ENCODE data around the gene CLCA1. TPM values are rescaled to one million over a fixed set of nuclear protein-coding genes. Genes with fewer than 3 reads are reported as not detected.

Gene CLCA1, protein sequence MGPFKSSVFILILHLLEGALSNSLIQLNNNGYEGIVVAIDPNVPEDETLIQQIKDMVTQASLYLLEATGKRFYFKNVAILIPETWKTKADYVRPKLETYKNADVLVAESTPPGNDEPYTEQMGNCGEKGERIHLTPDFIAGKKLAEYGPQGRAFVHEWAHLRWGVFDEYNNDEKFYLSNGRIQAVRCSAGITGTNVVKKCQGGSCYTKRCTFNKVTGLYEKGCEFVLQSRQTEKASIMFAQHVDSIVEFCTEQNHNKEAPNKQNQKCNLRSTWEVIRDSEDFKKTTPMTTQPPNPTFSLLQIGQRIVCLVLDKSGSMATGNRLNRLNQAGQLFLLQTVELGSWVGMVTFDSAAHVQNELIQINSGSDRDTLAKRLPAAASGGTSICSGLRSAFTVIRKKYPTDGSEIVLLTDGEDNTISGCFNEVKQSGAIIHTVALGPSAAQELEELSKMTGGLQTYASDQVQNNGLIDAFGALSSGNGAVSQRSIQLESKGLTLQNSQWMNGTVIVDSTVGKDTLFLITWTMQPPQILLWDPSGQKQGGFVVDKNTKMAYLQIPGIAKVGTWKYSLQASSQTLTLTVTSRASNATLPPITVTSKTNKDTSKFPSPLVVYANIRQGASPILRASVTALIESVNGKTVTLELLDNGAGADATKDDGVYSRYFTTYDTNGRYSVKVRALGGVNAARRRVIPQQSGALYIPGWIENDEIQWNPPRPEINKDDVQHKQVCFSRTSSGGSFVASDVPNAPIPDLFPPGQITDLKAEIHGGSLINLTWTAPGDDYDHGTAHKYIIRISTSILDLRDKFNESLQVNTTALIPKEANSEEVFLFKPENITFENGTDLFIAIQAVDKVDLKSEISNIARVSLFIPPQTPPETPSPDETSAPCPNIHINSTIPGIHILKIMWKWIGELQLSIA
- total RNA-seq, result not detected in 2 replicates

DNA sequence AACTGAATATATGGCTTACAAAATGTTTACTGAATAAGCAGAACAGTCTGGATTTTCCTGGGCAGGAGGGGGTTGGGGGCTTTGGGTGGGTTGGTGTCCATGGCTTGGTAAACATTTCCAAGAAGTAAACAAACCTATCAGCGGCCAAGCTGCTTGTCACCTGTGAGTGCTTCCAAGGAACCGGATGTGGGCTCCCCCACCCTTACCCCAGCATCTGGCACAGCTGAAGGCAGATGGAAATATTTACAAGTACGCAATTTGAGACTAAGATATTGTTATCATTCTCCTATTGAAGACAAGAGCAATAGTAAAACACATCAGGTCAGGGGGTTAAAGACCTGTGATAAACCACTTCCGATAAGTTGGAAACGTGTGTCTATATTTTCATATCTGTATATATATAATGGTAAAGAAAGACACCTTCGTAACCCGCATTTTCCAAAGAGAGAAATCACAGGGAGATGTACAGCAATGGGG, at the start of gene CLCA1:
CLCA1 (plus strand) TSS at position 427 of the 477 bp plus-strand sequence; CDS start at position 472, 45 bp downstream.

DNA sequence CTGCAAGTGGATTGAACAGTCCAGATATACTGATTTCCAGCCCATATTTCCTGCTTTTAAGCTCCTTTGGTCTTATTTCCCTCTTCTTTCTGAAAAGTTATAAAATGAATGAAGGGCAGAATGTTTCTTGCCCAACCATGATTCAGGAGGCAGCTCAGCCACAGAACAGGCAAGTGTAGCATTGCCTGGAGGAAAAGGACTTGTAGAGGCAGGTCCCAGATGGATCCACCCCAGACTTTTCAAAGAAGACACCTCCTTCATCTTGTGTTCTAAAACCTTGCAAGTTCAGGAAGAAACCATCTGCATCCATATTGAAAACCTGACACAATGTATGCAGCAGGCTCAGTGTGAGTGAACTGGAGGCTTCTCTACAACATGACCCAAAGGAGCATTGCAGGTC, 44.9 kb upstream of the CLCA1 start, which contains the start of gene CLCA2:
CLCA2 (plus strand) TSS at position 299 of the 400 bp plus-strand sequence; CDS start at position 376, 77 bp downstream.

DNA sequence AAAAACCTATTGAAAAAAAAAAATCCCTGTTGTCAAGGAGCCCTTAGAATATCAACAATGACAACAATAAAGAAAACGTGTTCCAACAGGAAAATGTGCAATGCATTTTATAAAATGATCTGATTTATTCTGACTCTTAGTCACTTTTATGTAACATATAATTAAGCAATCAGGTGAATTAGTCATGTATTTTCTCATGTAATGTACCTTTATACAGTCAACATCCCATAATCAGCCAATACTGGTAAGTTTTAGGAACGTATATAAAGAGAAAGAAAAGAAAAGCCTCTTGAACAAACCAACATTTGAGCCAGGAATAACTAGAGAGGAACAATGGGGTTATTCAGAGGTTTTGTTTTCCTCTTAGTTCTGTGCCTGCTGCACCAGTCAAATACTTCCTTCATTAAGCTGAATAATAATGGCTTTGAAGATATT, 78.1 kb downstream of the CLCA1 start, which contains the start of gene CLCA4:
CLCA4 (plus strand) TSS at position 292 of the 435 bp plus-strand sequence; CDS start at position 334, 42 bp downstream.

Other genes starting within 250 kb of the CLCA1 start
- 17.9 and 45.2 TPM in 2 replicates for gene ODF2L, start 72.6 kb upstream of the CLCA1 start, total RNA-seq
- gene CLCA2, start 44.8 kb upstream of the CLCA1 start, total RNA-seq, result 0.09 TPM in 1 of 2 replicates, not detected in the other
- gene CLCA4, start 78.2 kb downstream of the CLCA1 start, total RNA-seq, result not detected in 2 replicates
- gene SH3GLB1, start 235.6 kb downstream of the CLCA1 start, total RNA-seq, result 48.0 and 58.5 TPM in 2 replicates

Measured in pericardium fibroblast (primary cell).